ENCODE measurements around the gene ALDH2.
"Not testable (repeated sequence)": the region's sequence is repeated elsewhere in the genome, so short reads cannot be mapped to it uniquely, and the experiment has no call there.

The ALDH2 gene

GRCh38 chr12:111807232-111807631, 40.5 kb downstream of the ALDH2 start:
- DNase-seq (ENCODE audit: low spot score) = no peak
- no peak for TF ChIP-seq CTCF (IDR thresholded peaks at IDR 0.05; ENCODE audit: extremely low read depth, missing control alignments)

- DNase-seq (ENCODE audit: low spot score) = peak; percentile 84
- peak; percentile 72 for TF ChIP-seq CTCF (IDR thresholded peaks at IDR 0.05; ENCODE audit: extremely low read depth, missing control alignments)
These were observed 46.4 kb downstream of the ALDH2 start for GRCh38 chr12:111812881-111813741.

- no peak for DNase-seq (ENCODE audit: low spot score)
- TF ChIP-seq CTCF (IDR thresholded peaks at IDR 0.05; ENCODE audit: extremely low read depth, missing control alignments) = no peak
These were observed 49.4 kb downstream of the ALDH2 start for GRCh38 chr12:111816065-111816615.

- DNase-seq (ENCODE audit: low spot score) = not testable (repeated sequence)
These were observed 50.2 kb downstream of the ALDH2 start for GRCh38 chr12:111816898-111817297.

GRCh38 chr12:111818340-111818739, 51.6 kb downstream of the ALDH2 start:
- DNase-seq (ENCODE audit: low spot score) = no peak
- no peak for TF ChIP-seq CTCF (IDR thresholded peaks at IDR 0.05; ENCODE audit: extremely low read depth, missing control alignments)

- no peak for TF ChIP-seq CTCF (IDR thresholded peaks at IDR 0.05; ENCODE audit: extremely low read depth, missing control alignments)
- no peak for DNase-seq (ENCODE audit: low spot score)
These were observed 52.7 kb downstream of the ALDH2 start for GRCh38 chr12:111819191-111820158.

GRCh38 chr12:111820828-111821227, 54.1 kb downstream of the ALDH2 start:
- not testable (repeated sequence) for DNase-seq (ENCODE audit: low spot score)

- no peak for TF ChIP-seq CTCF (IDR thresholded peaks at IDR 0.05; ENCODE audit: extremely low read depth, missing control alignments)
- DNase-seq (ENCODE audit: low spot score) = no peak
These were observed 56.2 kb downstream of the ALDH2 start for GRCh38 chr12:111822886-111823285.

Measured in GM20000 (cell line).